Lower leg skin (tissue), 3 donors: ENCODE data around the gene TFAP2A.

Experiments used
- POLR2A ChIP-seq, 2 donors: fragments of 450-650 bp; IDR thresholded peaks; one replicate each; pipeline ENCODE4 v1.6.1; 2016 to 2017; ENCODE audit warnings: antibody characterized with exemption in 2 of 2, mild to moderate bottlenecking in 1 of 2, moderate library complexity in 1 of 2
- TF ChIP-seq, protein P1 (sequence below), 3 donors: fragments of 450-650 bp; IDR thresholded peaks; one replicate each; pipeline ENCODE4 v1.5.1; 2016; ENCODE audit warnings: antibody characterized with exemption in 3 of 3, mild to moderate bottlenecking in 3 of 3, moderate library complexity in 2 of 3

DNA sequence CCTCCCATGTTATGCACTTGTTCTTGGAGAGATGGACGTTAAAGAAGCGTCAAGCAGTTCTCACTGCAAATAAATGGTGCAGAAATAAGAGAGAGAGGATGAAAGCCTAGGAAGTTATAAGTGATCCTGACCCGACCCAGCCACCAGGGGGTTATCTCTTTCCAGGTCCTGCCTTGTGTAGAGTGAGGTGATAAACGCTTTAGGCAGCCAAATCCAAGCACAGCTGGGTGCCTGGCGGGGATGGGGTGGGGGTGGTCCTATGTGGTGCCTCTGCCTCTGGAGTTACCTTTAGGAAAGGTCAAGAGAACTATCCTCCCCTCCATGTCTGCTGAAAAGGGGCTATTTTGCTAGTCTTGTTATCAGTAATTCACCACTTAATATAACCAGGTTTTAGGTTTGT, 9.2 kb upstream of the TFAP2A start:
- TF ChIP-seq, protein P1, sequence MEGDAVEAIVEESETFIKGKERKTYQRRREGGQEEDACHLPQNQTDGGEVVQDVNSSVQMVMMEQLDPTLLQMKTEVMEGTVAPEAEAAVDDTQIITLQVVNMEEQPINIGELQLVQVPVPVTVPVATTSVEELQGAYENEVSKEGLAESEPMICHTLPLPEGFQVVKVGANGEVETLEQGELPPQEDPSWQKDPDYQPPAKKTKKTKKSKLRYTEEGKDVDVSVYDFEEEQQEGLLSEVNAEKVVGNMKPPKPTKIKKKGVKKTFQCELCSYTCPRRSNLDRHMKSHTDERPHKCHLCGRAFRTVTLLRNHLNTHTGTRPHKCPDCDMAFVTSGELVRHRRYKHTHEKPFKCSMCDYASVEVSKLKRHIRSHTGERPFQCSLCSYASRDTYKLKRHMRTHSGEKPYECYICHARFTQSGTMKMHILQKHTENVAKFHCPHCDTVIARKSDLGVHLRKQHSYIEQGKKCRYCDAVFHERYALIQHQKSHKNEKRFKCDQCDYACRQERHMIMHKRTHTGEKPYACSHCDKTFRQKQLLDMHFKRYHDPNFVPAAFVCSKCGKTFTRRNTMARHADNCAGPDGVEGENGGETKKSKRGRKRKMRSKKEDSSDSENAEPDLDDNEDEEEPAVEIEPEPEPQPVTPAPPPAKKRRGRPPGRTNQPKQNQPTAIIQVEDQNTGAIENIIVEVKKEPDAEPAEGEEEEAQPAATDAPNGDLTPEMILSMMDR (IDR thresholded peaks at IDR 0.05): no peak
- no peak for TF ChIP-seq POLR2A (IDR thresholded peaks at IDR 0.05)
